H9 (cell line): Measurements from ENCODE around the gene GRIN2A. TPM values are rescaled to one million over a fixed set of nuclear protein-coding genes. Genes with fewer than 3 reads are reported as not detected.

Experiments
- DNase-seq: peaks from one replicate; pipeline ENCODE4 v3.0.0-alpha.2; 2017
- H2AFZ ChIP-seq: one replicate; pipeline ENCODE4 v1.6.1; 2013; ENCODE audit warnings: mild to moderate bottlenecking, low read length, control low read depth, moderate library complexity
- H2AK5ac ChIP-seq: 2 replicates; pipeline ENCODE4 v1.6.1; 2013; ENCODE audit warnings: low read length, control low read depth, mixed read lengths; ENCODE audit not compliant: insufficient read length
- H2BK120ac ChIP-seq: one replicate; pipeline ENCODE4 v1.6.1; 2013; ENCODE audit warnings: low read depth, mild to moderate bottlenecking, low read length, control low read depth, inconsistent platforms; ENCODE audit not compliant: poor library complexity, severe bottlenecking
- H2BK12ac ChIP-seq: 2 replicates; pipeline ENCODE4 v1.6.1; 2013; ENCODE audit warnings: low read length, control low read depth, mixed read lengths, low read depth; ENCODE audit not compliant: insufficient read length
- H2BK15ac ChIP-seq: 2 replicates; pipeline ENCODE4 v1.6.1; 2013; ENCODE audit warnings: low read depth, low read length, control low read depth
- H2BK20ac ChIP-seq: one replicate; pipeline ENCODE4 v1.6.1; 2013; ENCODE audit warnings: low read depth, mild to moderate bottlenecking, low read length, control low read depth, inconsistent platforms; ENCODE audit not compliant: poor library complexity, severe bottlenecking
- H2BK5ac ChIP-seq: 2 replicates; pipeline ENCODE4 v1.6.1; 2013; ENCODE audit warnings: low read length, control low read depth, mixed read lengths; ENCODE audit not compliant: insufficient read length
- H3K14ac ChIP-seq: 2 replicates; pipeline ENCODE4 v1.6.1; 2013; ENCODE audit warnings: low read length, control low read depth; ENCODE audit not compliant: insufficient read depth
- H3K18ac ChIP-seq: 2 replicates; pipeline ENCODE4 v1.6.1; 2013; ENCODE audit warnings: low read depth, mild to moderate bottlenecking, mixed read lengths, low read length, control low read depth; ENCODE audit not compliant: insufficient read length
- H3K23ac ChIP-seq: 2 replicates; pipeline ENCODE4 v1.6.1; 2013; ENCODE audit warnings: low read length, control low read depth, mixed read lengths, low read depth; ENCODE audit not compliant: insufficient read length
- H3K23me2 ChIP-seq: 2 replicates; pipeline ENCODE4 v1.6.1; 2013; ENCODE audit warnings: low read depth, mild to moderate bottlenecking, mixed read lengths, low read length, control low read depth; ENCODE audit not compliant: insufficient read length, poor library complexity, severe bottlenecking
- H3K27ac ChIP-seq: 2 replicates; pipeline ENCODE4 v1.5.1; 2013; ENCODE audit warnings: low read length, control low read depth, mixed read lengths, low read depth; ENCODE audit not compliant: insufficient read length
- H3K27me3 ChIP-seq: 2 replicates; pipeline ENCODE4 v1.6.1; 2013; ENCODE audit warnings: low read length, control low read depth, inconsistent platforms; ENCODE audit not compliant: insufficient read depth
- H3K4ac ChIP-seq: 2 replicates; pipeline ENCODE4 v1.6.1; 2013; ENCODE audit warnings: low read depth, mild to moderate bottlenecking, control low read depth, inconsistent platforms, low read length, moderate library complexity
- H3K4me1 ChIP-seq: 2 replicates; pipeline ENCODE4 v1.6.1; 2013; ENCODE audit warnings: low read length, control low read depth, inconsistent platforms; ENCODE audit not compliant: insufficient read depth
- H3K4me2 ChIP-seq: 2 replicates; pipeline ENCODE4 v1.6.1; 2013; ENCODE audit warnings: low read length, control low read depth, mixed read lengths; ENCODE audit not compliant: insufficient read length, insufficient read depth
- H3K56ac ChIP-seq: 2 replicates; pipeline ENCODE4 v1.6.1; 2013; ENCODE audit warnings: low read depth, mild to moderate bottlenecking, mixed read lengths, low read length, control low read depth; ENCODE audit not compliant: insufficient read length
- H3K79me1 ChIP-seq: 2 replicates; pipeline ENCODE4 v1.6.1; 2013; ENCODE audit warnings: low read depth, mild to moderate bottlenecking, moderate library complexity, low read length, control low read depth, inconsistent platforms; ENCODE audit not compliant: insufficient read depth, poor library complexity, severe bottlenecking
- H3K79me2 ChIP-seq: 2 replicates; pipeline ENCODE4 v1.6.1; 2013; ENCODE audit warnings: low read length, control low read depth, inconsistent platforms; ENCODE audit not compliant: insufficient read depth
- H3K9ac ChIP-seq: 2 replicates; pipeline ENCODE4 v1.6.1; 2013; ENCODE audit warnings: low read length, control low read depth, mixed read lengths; ENCODE audit not compliant: insufficient read length; ENCODE audit errors: extremely low read depth
- H3K9me3 ChIP-seq: one replicate; pipeline ENCODE4 v1.6.1; 2013; ENCODE audit warnings: low read depth, low read length, inconsistent platforms; ENCODE audit not compliant: control insufficient read depth
- H3T11ph ChIP-seq: one replicate; pipeline ENCODE4 v1.6.1; 2013; ENCODE audit warnings: mild to moderate bottlenecking, low read length, control low read depth, inconsistent platforms
- H4K20me1 ChIP-seq: one replicate; pipeline ENCODE4 v1.6.1; 2013; ENCODE audit not compliant: control insufficient read depth, insufficient read length, insufficient read depth
- H4K5ac ChIP-seq: 2 replicates; pipeline ENCODE4 v1.6.1; 2013; ENCODE audit warnings: low read depth, mild to moderate bottlenecking, mixed read lengths, low read length, control low read depth; ENCODE audit not compliant: insufficient read length
- H4K8ac ChIP-seq: replicated peaks from 2 replicates; pipeline ENCODE4 v1.6.1; 2013; ENCODE audit warnings: low read length, control low read depth, mixed read lengths, low read depth; ENCODE audit not compliant: insufficient read length
- H4K91ac ChIP-seq: 2 replicates; pipeline ENCODE4 v1.6.1; 2013; ENCODE audit warnings: low read depth, mild to moderate bottlenecking, moderate library complexity, mixed read lengths, low read length, control low read depth; ENCODE audit not compliant: insufficient read length
- H3K27ac Mint-ChIP-seq, 3 experiments: 2 replicates in 2 of 3; 3 replicates in 1 of 3; pipeline ENCODE4 v1.8.0; 2020 to 2021; ENCODE audit warnings: mixed read lengths in 3 of 3, mild to moderate bottlenecking in 1 of 3, moderate library complexity in 1 of 3
- H3K27me3 Mint-ChIP-seq: 2 replicates; pipeline ENCODE4 v1.8.0; 2021; ENCODE audit warnings: low read depth, mild to moderate bottlenecking, moderate library complexity, mixed read lengths
- H3K36me3 Mint-ChIP-seq, 3 experiments: 2 replicates in 2 of 3; 3 replicates in 1 of 3; pipeline ENCODE4 v1.8.0; 2020 to 2021; ENCODE audit warnings: low read depth in 3 of 3, mixed read lengths in 3 of 3; ENCODE audit not compliant: insufficient read depth in 1 of 3
- H3K4me1 Mint-ChIP-seq, 2 experiments: 2 replicates each; pipeline ENCODE4 v1.8.0; 2020; ENCODE audit warnings: mixed read lengths in 2 of 2
- H3K4me3 Mint-ChIP-seq, 2 experiments: 2 replicates in 1 of 2; 3 replicates in 1 of 2; pipeline ENCODE4 v1.8.0; 2020 to 2021; ENCODE audit warnings: mild to moderate bottlenecking in 2 of 2, mixed read lengths in 2 of 2, moderate library complexity in 1 of 2
- H3K9me3 Mint-ChIP-seq, 2 experiments: 2 replicates in 1 of 2; 3 replicates in 1 of 2; pipeline ENCODE4 v1.8.0; 2020; ENCODE audit warnings: mild to moderate bottlenecking in 2 of 2, mixed read lengths in 2 of 2, moderate library complexity in 1 of 2
- WGBS: extraction: QIAGEN DNeasy Blood & Tissue Kit; methylation state at CpG from one replicate; pipeline ENCODE4 v1.1.7; 2013; ENCODE audit warnings: missing lambda C conversion rate, low lambda C conversion rate, mixed read lengths; ENCODE audit not compliant: insufficient read length; ENCODE audit errors: extremely low coverage; 5-methylcytosine and 5-hydroxymethylcytosine counted together
- total RNA-seq: library from RNA; stranded (reverse); gene quantifications from 2 replicates; pipeline ENCODE4 v1.2.1, GENCODE V29; 2021
- TF ChIP-seq, protein P1 (sequence below): fragments of 200-600 bp; sonication (generic); conservative IDR thresholded peaks from 3 replicates; pipeline ENCODE4 v1.8.0; 2021; ENCODE audit warnings: antibody characterized with exemption, mild to moderate bottlenecking

The GRIN2A gene
- total RNA-seq, 1 experiment from 2014 or later: 1.5 TPM

DNA sequence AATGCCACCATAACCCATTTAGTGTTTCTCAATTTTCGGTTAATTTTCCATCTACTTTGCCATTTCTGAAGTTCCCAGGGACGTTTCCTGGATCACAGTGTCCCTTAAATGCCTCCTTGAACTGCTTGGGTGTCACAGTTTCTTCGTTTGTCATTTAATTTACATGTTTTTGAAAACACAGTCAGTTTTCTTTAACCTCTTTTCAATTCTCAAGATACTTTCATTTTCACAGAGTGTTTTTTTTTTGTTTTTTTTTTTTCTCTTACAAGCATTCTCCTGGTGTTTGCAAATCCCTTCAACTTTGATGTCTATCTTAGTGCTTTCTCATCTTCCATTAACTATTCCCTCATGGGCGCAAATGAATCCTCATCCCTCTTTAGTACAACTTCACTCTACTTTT, 283.7 kb downstream of the GRIN2A start:
- Histone ChIP-seq H3K9me3 (no peaks in the 10 kb centered on the region), H3K4me2 (no peak overlapping the region), H3T11ph (no peak overlapping the region), H2BK120ac (no peak overlapping the region), H4K20me1 (no peaks in the 10 kb centered on the region), H4K5ac (no peak overlapping the region), H2AK5ac (no peak overlapping the region), H3K4me1 (no peaks in the 10 kb centered on the region), H2AFZ (no peak overlapping the region), H2BK15ac (no peak overlapping the region), H3K79me1 (no peaks in the 10 kb centered on the region), H3K23ac (no peak overlapping the region), H2BK12ac (no peak overlapping the region), H3K14ac (no peak overlapping the region), H2BK5ac (no peak overlapping the region), H3K79me2 (no peaks in the 10 kb centered on the region), H3K23me2 (no peaks in the 10 kb centered on the region), H3K27me3 (no peaks in the 10 kb centered on the region), H3K18ac (no peak overlapping the region), H3K56ac (no peak overlapping the region), H3K4ac (no peak overlapping the region), H3K27ac (no peak overlapping the region), H4K8ac (no peak overlapping the region), H4K91ac (no peak overlapping the region), H3K9ac (no peak overlapping the region), H2BK20ac (no peak overlapping the region)
- H3K9me3 Mint-ChIP-seq: no peaks in the 10 kb centered on the region
- H3K27ac Mint-ChIP-seq: no peak overlapping the region
- no peak for DNase-seq
- no peaks in the 10 kb centered on the region; a peak in 1 of 7 replicates for H3K36me3 Mint-ChIP-seq
- H3K4me1 Mint-ChIP-seq: peaks cover 0 to 7% of the 10 kb centered on the region in 2 experiments; a peak in 1 of 4 replicates
- no peaks in the 10 kb centered on the region for H3K27me3 Mint-ChIP-seq
- TF ChIP-seq, protein P1, sequence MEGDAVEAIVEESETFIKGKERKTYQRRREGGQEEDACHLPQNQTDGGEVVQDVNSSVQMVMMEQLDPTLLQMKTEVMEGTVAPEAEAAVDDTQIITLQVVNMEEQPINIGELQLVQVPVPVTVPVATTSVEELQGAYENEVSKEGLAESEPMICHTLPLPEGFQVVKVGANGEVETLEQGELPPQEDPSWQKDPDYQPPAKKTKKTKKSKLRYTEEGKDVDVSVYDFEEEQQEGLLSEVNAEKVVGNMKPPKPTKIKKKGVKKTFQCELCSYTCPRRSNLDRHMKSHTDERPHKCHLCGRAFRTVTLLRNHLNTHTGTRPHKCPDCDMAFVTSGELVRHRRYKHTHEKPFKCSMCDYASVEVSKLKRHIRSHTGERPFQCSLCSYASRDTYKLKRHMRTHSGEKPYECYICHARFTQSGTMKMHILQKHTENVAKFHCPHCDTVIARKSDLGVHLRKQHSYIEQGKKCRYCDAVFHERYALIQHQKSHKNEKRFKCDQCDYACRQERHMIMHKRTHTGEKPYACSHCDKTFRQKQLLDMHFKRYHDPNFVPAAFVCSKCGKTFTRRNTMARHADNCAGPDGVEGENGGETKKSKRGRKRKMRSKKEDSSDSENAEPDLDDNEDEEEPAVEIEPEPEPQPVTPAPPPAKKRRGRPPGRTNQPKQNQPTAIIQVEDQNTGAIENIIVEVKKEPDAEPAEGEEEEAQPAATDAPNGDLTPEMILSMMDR: no peak
- WGBS: no CpG with 5 or more reads among the region's 4 CpGs
- no peak overlapping the region for H3K4me3 Mint-ChIP-seq
